ENCODE results near the gene KIRREL3. TPM values are rescaled to one million over a fixed set of nuclear protein-coding genes. Genes with fewer than 3 reads are reported as not detected.

KIRREL3 gene
- total and polyA plus RNA-seq, 12 donors, result 0.13 to 0.58 (median 0.30) TPM

DNA sequence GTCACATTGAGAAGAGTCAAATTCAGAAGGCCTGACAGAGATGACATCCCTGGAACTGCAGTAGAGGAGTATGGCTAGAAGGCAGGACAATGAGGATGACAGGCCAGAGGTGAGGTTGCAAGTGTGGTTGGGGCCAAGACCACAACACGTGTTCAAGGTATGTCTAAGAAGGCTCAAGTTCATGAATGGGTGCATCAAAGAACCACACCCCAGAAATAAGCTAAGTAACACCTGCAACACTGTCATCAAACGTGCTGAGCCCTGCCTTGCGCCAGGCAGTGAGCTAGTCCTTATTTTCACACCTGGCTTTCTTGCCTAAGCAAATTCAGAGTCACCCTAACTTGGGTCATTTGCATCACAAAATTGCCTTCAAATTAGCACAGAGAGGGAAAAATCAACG lies 313.6 kb downstream of the KIRREL3 start:
- ATAC-seq (no peak), DNase-seq (no peak)
- Histone ChIP-seq H3K4me3 (no peak overlapping the region), H3K4me1 (no peaks in the 10 kb centered on the region), H3K27me3 (peaks cover 0 to 16% (median 6%) of the 10 kb centered on the region in 7 donors), H3K36me3 (no peaks in the 10 kb centered on the region), H3K27ac (no peak overlapping the region), H3K9me3 (no peaks in the 10 kb centered on the region)
- WGBS, 2 donors, result 49 to 63% methylated on average over 4 of the region's 4 CpGs
- TF ChIP-seq, protein P1, sequence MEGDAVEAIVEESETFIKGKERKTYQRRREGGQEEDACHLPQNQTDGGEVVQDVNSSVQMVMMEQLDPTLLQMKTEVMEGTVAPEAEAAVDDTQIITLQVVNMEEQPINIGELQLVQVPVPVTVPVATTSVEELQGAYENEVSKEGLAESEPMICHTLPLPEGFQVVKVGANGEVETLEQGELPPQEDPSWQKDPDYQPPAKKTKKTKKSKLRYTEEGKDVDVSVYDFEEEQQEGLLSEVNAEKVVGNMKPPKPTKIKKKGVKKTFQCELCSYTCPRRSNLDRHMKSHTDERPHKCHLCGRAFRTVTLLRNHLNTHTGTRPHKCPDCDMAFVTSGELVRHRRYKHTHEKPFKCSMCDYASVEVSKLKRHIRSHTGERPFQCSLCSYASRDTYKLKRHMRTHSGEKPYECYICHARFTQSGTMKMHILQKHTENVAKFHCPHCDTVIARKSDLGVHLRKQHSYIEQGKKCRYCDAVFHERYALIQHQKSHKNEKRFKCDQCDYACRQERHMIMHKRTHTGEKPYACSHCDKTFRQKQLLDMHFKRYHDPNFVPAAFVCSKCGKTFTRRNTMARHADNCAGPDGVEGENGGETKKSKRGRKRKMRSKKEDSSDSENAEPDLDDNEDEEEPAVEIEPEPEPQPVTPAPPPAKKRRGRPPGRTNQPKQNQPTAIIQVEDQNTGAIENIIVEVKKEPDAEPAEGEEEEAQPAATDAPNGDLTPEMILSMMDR (IDR thresholded peaks at IDR 0.05), result no peak
- intact Hi-C loops (cut with DNase I), result no loop called here

DNA sequence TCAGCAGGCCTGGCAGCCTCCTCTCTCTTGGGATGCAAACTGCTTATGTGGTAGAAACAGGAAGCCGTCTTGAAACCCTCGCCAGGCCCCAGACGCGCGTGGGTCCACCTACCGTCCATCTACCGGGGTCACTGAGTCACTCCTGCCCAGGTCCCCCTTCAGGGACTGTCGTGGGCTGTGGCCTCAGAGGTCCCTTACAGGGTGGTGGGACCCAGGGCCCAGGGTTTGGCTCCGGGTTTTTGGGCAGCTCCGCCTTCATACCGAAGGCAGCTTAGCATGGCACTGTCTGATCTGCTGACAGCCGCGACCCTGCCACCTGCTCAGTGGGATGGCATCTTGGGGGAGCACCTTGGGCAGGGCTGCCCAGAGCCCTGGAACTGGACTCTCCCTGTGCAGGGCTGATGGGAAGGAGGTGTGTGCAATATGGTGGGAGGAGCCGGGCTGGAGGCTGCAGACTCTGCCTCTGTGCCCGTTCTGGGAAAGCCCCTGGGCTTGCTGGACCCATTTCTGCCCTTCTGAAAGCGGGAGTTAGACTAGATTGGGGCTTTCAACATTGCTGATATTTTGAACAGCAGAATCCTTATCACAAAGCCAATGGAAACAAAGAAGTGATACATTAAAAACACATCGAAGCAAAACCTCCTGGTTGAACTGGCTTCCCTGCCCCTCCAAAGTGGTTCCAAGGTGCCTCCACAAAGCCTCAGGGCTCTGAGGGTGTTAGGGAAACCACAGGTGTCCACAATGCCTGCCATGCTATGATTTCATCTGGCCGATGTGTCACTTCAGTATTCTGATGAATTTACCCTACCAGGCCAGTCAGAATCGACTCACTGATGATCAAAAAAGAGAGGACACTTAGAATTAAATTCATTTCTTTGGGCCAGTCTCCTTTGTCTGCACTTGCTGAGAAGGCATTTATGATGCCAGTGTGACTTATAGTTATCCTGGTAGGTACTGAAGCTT lies 316.5 kb downstream of the KIRREL3 start:
- TF ChIP-seq, protein P1 (IDR thresholded peaks at IDR 0.05), result no peak
- no peak for ATAC-seq
- Histone ChIP-seq H3K4me3 (no peak overlapping the region), H3K36me3 (no peaks in the 10 kb centered on the region), H3K4me1 (no peaks in the 10 kb centered on the region), H3K27me3 (peaks cover 0 to 24% (median 3%) of the 10 kb centered on the region in 7 donors), H3K27ac (no peak overlapping the region), H3K9me3 (no peaks in the 10 kb centered on the region)
- intact Hi-C loops (cut with DNase I), result no loop called here
- DNase-seq, result no peak
- 77 to 78% methylated on average over 19 of the region's 19 CpGs for WGBS, 2 donors

DNA sequence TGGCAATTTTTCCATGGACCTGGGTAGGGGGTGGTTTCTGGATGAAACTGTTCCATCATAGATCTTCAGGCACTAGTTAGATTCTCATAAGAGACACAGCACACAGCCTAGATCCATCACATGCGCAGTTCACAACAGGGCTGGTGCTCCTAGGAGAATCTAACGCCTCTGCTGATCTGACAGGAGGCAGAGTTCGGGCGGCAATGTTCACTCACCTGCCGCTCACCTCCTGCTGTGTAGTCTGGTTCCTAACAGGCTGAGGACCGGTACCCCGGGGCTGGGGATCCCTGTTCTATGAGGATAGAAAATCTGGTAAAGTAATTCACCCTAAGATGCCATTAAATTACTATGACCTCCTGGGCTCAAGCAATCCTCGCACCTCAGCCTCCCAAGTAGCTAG lies 318.0 kb downstream of the KIRREL3 start:
- no peaks in the 10 kb centered on the region for H3K4me1 ChIP-seq
- DNase-seq (no peak), ATAC-seq (no peak)
- TF ChIP-seq, protein P1 (IDR thresholded peaks at IDR 0.05), result no peak
- no peak overlapping the region for H3K27ac ChIP-seq
- H3K27me3 ChIP-seq, result peaks cover 0 to 36% (median 3%) of the 10 kb centered on the region in 7 donors
- 84 to 85% methylated on average over 8 of the region's 8 CpGs for whole genome bisulfite sequencing, 2 donors
- H3K4me3 ChIP-seq, result no peak overlapping the region
- no peaks in the 10 kb centered on the region for H3K36me3 ChIP-seq
- H3K9me3 ChIP-seq, result no peaks in the 10 kb centered on the region
- intact Hi-C loops (cut with DNase I), result no loop called here

DNA sequence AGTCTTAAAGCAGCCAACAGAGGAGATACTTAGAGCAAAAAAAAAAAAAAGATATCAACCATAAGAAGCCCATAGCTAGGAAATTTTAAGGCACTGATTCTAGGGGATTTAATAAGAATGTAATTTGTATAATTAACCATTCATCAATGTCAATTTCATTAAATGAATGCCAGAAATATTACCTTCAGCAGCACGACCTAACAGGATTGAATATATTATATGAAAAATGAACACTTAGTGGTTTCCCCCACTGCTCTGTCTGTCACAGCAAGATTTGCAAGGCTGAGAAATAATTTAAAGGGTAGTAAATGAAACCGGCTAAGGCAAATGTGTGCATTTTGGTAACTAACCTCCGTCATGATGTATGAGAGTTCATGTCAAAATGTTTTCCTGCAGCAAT lies 319.9 kb downstream of the KIRREL3 start:
- Histone ChIP-seq H3K27ac (no peak overlapping the region), H3K9me3 (no peaks in the 10 kb centered on the region), H3K4me3 (no peak overlapping the region), H3K36me3 (no peaks in the 10 kb centered on the region), H3K27me3 (peaks cover 0 to 39% (median 4%) of the 10 kb centered on the region in 7 donors), H3K4me1 (no peaks in the 10 kb centered on the region)
- TF ChIP-seq, protein P1 (IDR thresholded peaks at IDR 0.05), result no peak
- ATAC-seq (no peak), DNase-seq (no peak)
- 64 to 72% methylated on average over 3 of the region's 3 CpGs for WGBS, 2 donors
- intact Hi-C loops (cut with DNase I), result no loop called here
